Medulla oblongata (tissue), 1 donor: ENCODE data around the gene AHSG.

Experiments used
- DNase-seq: peaks from one replicate; pipeline ENCODE4 v3.0.0-alpha.2; 2015; ENCODE audit errors: extremely low spot score

Gene AHSG

GRCh38 chr3:186642014-186642413 is 29.2 kb downstream of the AHSG start:
- DNase-seq = no peak

DNA sequence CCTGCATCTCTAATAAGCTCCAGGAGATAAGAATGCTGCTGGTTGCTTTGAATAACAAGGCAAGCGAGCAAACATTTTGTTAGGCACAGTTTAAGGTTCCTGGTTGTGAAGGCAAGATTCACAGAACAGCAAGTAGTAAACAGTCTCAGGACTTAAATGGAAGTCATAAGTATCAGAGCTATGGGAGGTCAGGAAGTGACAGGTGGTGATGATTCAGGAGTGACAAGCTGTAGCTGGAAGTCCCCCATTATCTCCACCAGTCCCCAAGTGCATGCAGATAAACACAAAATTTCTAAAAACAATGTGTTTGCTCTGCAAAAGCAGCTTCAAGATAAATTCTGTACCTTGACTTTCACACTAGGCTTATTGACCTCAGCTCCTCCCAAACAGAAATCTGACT is 30.6 kb downstream of the AHSG start:
- no peak for DNase-seq

DNA sequence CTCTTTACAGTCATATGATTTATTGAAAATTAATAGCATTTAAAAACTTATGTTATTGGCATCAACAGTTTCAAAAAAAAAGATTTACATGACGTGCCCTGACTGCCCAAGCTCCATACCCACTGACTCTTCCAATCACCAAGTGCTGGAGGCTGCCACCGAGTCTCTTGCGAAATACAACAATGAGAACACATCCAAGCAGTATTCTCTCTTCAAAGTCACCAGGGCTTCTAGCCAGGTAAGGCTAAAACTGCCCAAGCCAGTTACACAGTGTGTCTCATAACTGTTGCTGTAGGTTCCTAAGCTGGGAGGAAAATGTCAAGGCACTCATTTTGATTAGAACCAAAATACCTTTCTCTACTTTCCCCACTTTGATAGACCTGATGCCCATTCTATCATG is 31.8 kb downstream of the AHSG start:
- DNase-seq = no peak

DNA sequence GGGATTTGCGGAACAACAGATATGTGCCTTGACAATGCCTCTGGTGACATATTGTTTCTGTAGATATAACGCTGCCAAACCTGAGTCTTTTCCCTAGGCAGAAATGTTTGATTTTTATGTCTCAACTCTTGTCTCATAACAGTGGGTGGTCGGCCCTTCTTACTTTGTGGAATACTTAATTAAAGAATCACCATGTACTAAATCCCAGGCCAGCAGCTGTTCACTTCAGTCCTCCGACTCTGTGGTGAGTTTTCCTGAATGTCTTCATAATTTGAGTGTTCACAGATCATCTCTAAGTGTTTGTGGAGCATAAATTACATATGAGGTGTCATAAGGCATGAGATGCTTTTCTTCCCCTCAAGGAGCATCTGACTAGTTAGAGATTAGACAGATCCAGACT is 33.2 kb downstream of the AHSG start:
- DNase-seq = no peak

DNA sequence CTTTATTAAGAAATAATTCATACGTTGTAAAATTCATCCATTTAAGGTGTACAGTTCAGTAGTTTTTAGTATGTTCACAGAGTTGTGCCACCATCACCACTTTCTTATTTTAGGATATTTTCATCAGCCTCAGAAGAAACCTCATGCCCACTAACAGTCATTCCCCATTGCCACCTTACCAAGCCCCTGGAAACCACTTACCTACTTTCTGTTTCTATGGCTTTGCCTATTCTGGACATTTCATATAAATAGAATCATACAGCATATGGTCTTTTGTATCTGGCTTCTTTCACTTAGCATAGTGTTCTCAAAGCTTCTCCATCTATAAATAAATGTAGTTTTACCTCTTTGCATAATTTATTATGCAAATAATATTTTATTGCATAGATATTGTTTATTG is 34.0 kb downstream of the AHSG start:
- DNase-seq = no peak

- DNase-seq = no peak
These were observed 36.0 kb downstream of the AHSG start for GRCh38 chr3:186648851-186649250.

DNA sequence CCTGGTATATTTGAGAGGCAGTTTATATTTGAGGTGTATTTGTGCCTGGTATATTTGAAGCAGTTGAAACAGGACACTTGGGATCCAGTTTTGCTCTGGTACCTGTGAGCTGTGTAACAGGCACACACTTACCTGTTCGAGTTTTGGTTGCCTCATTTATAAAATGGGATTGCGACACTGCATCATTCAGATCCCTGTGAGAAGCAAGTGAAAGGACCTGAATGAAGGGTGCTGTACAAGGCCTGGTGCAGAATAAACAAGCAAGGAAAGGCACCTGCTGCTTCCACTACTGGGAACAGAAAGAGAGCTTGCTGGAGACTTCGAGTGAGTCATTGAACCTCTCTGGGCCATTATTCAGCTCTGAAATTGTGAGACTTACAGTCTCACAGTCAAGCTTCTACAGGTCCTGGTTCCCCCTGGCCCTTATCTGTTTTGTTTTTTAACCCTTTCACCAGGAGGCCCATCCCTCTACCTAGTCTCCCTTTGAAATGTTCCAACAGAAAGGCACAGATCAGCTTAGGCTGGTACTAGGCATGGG is 38.9 kb downstream of the AHSG start:
- no peak for DNase-seq

GRCh38 chr3:186653080-186653707 is 40.3 kb downstream of the AHSG start:
- DNase-seq = no peak

- DNase-seq = no peak
These were observed 41.1 kb downstream of the AHSG start for GRCh38 chr3:186653984-186654383.

DNA sequence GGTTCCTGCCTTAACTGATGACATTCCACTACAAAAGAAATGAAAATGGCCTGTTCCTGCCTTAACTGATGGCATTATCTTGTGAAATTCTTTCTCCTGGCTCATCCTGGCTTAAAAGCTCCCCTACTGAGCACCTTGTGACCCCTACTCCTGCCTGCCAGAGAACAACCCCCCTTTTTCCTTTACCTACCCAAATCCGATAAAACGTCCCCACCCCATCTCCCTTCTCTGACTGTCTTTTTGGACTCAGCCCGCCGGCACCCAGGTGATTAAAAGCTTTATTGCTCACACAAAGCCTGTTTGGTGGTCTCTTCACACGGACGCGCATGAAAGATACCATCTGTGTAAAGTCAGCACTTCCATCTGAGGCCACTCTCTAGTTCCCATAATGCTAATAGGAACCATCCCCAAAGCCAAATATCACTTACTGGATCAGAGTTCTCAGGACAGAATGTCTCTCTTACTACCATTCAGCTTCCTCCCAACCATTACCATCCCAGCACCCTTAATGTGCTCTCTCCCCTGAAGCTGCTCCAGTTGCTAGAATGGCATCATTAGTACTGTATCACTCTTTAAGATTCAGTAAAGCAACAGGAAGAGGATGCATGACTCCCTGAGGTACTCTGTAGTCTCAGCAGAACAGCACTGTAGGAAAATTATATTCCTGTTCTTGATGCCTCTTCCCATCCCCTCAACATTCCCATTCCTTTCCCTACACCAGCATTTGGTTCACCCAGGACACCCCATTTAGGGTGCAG is 50.7 kb downstream of the AHSG start:
- DNase-seq = no peak

DNA sequence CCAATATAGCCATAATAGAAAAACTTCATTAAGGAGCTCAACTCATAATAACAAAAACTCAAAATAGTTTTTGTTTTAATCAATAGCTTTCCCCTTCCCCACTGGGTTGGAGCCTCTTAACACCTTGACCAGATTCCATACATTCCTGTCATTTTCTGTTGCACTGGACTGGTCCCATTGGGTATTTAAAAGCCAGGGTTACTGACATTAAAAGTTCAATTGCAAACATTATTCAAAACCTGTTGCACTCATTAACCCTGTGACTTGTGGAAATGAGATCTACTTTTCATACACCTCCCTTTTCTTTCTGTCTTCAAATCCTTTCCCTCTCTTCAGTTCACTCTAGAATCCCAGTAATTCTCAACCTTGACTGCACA is 51.2 kb downstream of the AHSG start:
- no peak for DNase-seq

GRCh38 chr3:186664506-186664905 is 51.6 kb downstream of the AHSG start:
- DNase-seq = no peak

GRCh38 chr3:186665625-186666188 is 52.8 kb downstream of the AHSG start, which contains the start of gene HRG:
TSS of gene HRG (plus strand) at chr3:186666014. CDS start at chr3:186666032, 18 bp downstream.
- no peak for DNase-seq

DNA sequence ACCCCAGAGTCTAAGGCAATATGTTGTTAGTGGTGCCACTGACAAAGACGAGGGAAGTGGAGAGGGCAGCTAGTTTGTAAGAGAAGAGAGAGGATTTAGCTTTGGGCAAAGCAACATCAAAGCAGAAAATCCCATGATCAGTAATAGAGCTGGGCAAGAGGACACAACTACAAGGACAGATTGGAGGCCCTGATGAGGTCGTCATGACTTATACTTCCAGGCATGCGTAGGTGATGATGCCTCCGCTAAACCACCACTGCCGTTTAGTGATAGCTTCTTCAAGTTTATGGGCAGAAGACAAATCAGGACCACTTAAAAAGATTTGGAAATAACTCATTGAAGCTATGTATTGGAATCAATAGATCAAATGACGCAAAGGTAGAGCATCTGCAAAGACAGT is 55.6 kb downstream of the AHSG start:
- DNase-seq = no peak

- no peak for DNase-seq
These were observed 56.7 kb downstream of the AHSG start for GRCh38 chr3:186669378-186670084.

DNA sequence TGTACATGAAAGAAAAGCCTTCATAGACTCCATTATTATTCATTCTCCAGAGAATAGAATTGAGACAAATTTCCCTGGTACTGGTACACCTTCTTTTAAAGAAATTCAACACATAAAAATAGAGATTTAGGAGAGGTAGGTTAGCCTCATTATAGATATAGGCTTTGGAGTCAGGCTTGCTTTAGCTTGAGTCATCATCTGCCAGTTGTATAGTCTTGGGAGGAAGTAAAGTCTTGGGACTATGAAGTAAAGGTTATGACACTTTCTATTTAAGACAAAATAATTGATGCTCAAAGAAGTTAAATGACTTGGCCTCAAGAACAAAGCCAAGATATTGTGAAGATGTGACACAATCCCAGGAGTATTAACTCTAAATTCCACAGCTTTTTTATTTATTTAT is 57.3 kb downstream of the AHSG start:
- no peak for DNase-seq
